Frontal cortex (tissue), 4 donors: Measurements from ENCODE around the gene NDUFA6. TPM values are rescaled to one million over a fixed set of nuclear protein-coding genes. Genes with fewer than 3 reads are reported as not detected.
"Not testable (repeated sequence)": the region's sequence is repeated elsewhere in the genome, so short reads cannot be mapped to it uniquely, and the experiment has no call there.

Experiments
- DNase-seq, 2 donors: peaks; one replicate each; pipeline ENCODE4 v3.0.0; 2012; ENCODE audit warnings: low spot score in 2 of 2
- FAIRE-seq: peaks from 2 replicates; lab custom pipeline; 2012; peaks lifted over from hg19 to GRCh38; lab: Jason Lieb, UNC
- total RNA-seq: library from RNA; depleted of rRNA; stranded (reverse); fragments of >200 nt; gene quantifications from one replicate; pipeline ENCODE4 v1.2.3, GENCODE V29; 2014
- donor health status: control.
- donor health status: control.
- donor health status: control.

Gene NDUFA6
- 57.1 TPM for total RNA-seq

DNA sequence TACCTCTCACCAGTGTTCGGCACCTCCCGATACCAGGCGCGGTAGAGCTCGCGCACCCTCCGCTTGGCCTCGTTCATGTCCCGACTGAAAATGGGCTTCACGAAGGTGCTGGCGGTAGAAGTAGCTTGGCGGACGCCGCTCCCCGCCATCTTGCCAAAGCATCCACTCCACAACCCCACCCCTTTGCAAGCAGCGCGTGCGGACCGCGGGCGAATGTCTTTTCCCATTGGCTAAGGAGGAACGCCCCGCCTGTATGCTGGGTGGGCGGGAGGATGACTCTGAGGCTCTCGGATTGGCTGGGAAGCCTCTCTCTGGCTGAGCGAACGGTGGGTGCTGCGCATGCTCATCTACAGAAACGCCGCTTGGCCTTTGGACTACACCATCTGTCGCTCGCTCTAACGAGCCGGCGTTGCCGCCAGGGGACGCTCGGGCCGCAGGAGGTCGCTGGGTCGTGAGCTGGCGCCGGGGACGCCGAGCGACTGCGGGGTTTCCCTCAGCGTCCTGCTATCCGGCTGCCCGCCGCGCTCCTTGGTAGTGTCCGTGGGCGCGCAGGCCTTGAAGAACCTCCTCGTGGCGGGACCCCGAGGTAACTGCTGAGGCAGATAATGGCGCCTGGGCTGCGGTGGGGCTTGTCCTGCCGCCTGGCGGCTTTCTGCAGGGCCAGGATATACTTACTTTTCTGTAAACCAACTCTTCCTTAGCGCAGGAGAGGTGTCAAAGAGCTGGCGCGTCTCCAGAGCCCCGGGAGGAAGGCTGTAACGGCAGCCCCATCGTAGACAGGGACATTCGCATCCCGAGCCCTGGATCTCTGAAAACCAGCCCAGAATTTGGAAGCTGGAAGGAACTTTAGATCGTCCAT, at the start of gene NDUFA6:
Gene NDUFA6, minus strand, starts transcription at position 177 of the 859 bp plus-strand sequence. Its CDS starts 28 bp downstream, at position 149.
- peak; percentile 93 to 97 for DNase-seq
- FAIRE-seq: peak; percentile 93

DNA sequence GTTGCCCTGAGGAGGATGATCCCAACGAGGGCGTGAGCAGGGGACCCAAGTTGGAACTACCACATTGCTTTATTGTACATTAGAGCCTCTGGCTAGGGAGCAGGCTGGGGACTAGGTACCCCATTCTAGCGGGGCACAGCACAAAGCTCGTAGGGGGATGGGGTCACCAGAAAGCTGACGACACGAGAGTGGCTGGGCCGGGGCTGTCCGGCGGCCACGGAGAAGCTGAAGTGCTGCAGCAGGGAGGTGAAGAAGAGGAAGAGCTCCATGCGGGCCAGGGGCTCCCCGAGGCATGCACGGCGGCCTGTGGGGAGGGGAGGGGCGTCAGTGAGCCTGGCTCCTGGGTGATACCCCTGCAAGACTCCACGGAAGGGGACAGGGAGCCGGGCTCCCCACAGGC, 49.6 kb upstream of the NDUFA6 start:
- not testable (repeated sequence) for FAIRE-seq, DNase-seq

DNA sequence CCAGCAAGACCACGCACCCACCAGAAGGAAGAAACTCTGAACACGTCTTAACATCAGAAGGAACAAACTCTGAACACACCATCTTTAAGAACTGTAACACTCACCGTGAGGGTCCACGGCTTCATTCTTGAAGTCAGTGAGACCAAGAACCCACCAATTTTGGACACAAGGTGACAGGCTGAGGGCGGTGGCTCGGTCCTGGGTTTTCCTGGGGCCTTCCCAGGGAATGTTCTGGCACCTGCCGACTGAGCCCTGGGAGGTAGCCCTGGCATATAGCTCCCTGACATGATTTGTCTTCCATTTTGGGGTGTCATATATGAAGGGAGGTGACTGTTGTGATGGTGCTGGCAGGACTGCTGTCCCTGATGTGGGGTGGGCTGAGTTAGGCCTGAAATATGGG, 48.9 kb upstream of the NDUFA6 start:
- FAIRE-seq: not testable (repeated sequence)

DNA sequence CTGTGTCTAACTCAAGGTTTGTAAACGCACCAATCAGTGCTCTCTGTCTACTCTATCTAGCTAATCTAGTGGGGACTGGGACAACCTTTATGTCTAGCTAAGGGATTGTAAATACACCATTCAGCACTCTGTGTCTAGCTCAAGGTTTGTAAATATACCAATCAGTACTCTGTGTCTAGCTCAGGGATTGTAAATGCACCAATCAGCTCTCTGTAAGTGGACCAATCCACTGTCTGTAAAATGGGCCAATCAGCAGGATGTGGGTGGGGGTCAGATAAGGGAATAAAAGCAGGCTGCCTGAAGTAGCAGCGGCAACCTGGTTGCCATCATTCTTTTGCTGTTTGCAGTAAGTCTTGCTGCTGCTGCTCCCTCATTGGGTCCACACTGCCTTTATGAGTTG, 48.4 kb upstream of the NDUFA6 start:
- DNase-seq: no peak
- no peak for FAIRE-seq

More for the DNA sequence above, 48.9 kb upstream of the NDUFA6 start:
- DNase-seq: not testable (repeated sequence)

DNA sequence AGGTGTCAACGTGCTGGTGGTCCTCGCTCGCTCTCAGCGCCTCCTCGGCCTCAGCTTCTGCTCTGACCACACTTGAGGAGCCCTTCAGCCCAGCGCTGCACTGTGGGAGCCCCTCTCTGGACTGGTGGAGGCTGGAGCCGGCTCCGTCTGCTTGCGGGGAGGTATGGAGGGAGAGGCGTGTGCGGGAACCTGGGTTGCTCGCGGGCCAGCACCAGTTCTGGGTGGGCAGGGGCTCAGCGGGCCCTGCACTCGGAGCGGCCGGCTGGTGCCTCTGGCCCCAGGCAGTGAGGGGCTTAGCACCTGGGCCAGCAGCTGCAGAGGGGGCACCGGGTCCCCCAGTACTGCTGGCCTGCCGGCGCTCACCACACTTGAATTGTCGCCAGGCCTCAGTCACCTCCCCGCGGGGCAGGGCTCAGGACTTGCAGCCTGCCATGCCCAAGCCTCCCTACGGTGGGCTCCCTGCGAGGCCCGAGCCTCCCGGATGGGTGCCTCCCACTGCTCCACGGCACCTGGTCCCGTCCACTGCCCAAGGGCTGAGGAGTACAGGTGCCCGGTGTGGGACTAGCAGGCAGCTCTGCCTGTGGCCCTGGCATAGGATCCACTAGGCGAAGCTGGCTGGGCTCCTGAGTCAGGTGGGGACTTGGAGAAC, 47.7 kb upstream of the NDUFA6 start:
- no peak for DNase-seq
- FAIRE-seq: no peak

DNA sequence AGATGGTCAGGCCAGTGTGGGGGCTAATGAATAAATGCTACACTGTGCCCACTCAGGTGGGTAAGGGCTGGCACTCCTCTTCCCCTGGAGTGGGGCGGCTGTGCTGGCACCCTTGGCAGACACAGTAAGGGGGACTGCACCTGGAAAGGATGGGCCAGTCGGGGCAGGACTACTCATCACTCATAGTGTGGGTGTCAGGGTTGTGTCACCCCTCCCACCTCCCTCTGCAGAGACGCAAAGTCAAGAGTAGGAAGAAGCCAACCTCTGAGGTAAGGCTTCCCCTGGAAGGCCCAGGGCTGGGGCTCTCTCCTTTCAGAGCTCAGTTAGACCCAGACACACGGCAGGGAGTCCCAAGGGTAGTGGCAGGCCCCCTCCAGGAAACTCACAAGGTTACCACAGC, 45.1 kb upstream of the NDUFA6 start:
- DNase-seq, FAIRE-seq: not testable (repeated sequence)

DNA sequence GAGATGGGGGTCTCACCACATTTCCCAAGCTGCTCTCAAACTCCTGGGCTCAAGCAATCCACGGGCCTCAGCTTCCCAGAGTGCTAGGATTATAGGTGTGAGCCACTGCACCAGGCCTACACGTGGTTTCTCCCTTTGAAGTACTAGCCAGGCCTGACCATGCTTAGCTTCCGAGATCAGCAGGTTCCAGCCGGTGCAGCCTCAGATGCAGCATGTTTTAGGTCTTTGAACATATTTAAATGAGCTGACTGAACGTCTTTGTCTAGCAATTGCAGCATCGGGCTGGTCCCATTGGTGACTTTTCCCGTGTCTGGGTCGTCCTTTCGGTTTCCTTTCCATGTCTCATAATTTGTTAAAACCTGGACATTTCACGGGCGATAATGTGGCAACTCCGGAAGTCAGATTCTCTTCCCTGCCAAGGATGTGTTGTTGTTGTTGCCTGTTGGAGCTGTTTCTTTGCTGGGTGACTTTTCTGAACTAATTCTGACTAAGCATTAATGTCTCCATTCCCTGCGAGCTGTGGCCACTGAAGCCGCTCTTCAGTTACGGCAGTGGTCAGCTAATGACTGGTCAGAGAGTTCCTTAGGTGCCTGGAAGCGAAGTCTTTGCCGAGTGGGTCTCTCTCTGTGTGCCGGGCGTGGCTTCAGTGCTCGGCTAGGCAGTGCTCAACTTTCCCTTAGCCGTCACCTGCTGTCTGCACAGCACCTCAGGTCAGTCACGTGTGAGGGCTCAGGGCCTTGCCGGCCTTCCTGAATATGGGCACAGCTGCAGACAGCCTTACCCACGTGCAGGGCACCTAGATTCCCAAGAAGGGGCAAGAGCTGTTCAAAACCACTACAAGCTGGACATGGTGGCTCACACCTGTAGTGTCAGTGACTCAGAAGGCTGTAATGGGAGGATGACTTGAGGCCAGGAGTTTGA, 43.8 kb upstream of the NDUFA6 start:
- FAIRE-seq: no peak

DNA sequence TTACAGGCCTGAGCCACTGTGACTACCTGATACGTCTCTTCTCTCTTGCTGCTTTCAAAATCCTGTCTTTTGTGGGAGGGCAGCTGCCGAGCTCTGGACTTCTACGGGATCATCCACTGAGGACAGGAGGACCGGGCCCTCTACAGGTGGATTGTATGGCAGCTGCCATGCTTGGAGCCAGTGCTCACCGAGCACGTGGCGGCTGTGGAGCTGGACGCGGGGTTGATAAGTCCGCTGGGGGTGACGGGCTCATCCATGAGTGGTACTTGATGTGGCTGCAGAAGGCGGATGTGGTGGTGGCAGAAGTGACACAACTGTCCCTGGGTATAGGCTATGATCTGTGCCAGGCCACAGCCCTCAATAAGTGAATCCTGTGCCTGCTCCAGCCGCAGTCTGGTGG, 41.9 kb upstream of the NDUFA6 start:
- no peak for DNase-seq
- FAIRE-seq: no peak

More for the DNA sequence above, 43.8 kb upstream of the NDUFA6 start:
- DNase-seq: no peak

DNA sequence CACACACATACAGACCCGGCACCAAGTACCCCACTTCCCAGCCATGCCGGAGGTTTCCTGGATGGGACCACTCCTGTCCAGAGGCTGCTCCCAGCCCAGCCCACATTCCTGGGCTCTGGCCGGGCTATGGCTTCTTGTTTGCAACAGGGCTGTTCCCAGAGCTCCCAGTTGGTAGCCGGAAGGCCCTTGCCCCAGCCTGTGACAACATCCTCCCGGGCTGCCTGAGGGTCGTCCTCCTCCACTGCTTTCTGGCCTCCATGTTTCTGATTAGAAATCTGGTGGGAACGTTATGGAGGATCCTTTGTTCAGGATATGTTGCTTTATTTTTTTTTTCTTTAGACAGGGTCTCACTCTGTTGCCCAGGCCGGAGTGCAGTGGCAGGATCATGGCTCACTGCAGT, 41.0 kb upstream of the NDUFA6 start:
- FAIRE-seq (no peak), DNase-seq (peak in 1 of 2 donors; percentile 33)

DNA sequence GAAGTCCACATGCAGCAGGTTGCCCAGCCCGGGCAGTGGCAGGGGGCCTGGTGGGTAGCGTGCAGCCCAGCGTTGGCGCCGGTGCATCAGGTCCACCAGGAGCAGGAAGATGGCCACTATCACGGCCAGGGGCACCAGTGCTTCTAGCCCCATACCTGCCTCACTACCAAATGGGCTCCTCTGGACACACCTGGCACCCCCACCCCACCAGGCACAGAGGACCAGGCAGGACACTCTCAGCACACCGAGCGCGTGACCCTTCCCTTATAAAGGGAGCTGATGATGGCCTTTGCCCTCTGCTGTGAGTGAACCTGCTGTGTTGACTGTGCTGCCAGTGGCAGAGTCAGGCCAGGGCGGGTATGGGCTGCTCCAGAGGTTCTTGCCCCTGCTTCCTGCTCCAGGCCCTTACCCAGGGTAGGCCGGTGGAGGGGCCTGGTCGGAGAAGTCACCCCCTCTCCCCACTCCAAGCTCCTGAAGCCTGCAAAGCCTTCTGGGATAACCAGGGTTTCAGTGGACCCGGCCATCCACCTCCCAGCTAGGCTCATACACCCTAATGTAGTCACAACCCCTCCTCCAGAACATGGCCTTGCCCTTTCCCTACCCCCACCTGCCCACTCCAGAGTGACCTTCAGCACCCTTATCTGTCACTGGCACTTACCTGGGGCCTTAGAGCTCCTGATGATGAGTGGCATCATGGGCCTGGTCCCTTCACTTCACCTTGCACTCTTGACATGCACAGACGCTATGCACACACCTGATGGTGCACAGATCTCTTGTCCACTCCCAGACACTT, 40.3 kb upstream of the NDUFA6 start, which contains the start of gene CYP2D6:
Gene CYP2D6, minus strand, starts transcription at position 172 of the 793 bp plus-strand sequence. Its CDS starts 19 bp downstream, at position 153.
- FAIRE-seq: not testable (repeated sequence)

DNA sequence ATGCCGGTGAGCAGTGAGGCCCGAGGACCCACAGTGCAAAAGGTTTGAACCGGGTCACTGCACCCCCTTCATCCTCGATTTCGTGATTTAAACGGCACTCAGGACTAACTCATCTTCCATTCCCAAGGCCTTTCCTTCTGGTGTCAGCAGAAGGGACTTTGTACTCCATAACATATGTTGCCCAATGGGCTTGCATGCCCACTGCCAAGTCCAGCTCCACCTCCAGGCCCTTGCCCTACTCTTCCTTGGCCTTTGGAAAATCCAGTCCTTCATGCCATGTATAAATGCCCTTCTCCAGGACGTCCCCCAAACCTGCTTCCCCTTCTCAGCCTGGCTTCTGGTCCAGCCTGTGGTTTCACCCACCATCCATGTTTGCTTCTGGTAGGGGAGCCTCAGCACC, 39.6 kb upstream of the NDUFA6 start:
- DNase-seq, FAIRE-seq: not testable (repeated sequence)

More for the DNA sequence above, 40.3 kb upstream of the NDUFA6 start, which contains the start of gene CYP2D6:
- not testable (repeated sequence) for DNase-seq

DNA sequence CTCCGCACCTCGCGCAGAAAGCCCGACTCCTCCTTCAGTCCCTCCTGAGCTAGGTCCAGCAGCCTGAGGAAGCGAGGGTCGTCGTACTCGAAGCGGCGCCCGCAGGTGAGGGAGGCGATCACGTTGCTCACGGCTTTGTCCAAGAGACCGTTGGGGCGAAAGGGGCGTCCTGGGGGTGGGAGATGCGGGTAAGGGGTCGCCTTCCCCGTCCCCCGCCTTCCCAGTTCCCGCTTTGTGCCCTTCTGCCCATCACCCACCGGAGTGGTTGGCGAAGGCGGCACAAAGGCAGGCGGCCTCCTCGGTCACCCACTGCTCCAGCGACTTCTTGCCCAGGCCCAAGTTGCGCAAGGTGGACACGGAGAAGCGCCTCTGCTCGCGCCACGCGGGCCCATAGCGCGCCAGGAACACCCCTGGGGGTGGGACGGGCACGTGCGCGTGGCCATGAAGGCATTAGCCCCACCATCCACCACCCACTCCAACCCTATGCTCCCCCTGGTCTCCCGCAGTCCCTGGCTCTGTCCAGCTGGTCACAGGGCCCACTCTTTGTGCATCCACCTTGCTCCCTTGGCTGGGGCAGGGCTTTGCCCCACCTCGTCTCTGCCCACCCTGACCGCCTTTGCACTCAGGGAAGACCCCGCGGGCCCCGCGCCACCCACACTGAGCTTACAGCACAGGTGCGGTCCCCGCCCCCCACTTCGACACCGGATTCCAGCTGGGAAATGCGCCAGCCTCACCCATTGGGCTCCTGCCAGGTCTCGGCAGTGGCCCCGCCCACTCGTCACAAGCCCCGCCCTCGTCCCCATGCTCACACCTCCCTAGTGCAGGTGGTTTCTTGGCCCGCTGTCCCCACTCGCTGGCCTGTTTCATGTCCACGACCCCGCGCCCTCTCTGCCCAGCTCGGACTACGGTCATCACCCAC, 38.5 kb upstream of the NDUFA6 start:
- peak in 1 of 2 donors; percentile 58 for DNase-seq
- FAIRE-seq: not testable (repeated sequence)

DNA sequence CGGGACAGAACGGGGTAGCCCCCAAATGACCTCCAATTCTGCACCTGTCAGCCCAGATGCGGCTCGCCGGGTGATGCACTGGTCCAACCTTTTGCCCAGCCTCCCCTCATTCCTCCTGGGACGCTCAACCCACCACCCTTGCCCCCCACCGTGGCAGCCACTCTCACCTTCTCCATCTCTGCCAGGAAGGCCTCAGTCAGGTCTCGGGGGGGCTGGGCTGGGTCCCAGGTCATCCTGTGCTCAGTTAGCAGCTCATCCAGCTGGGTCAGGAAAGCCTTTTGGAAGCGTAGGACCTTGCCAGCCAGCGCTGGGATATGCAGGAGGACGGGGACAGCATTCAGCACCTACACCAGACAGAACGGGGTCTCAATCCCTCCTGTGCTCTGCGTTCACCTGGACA, 37.4 kb upstream of the NDUFA6 start:
- not testable (repeated sequence) for FAIRE-seq, DNase-seq

DNA sequence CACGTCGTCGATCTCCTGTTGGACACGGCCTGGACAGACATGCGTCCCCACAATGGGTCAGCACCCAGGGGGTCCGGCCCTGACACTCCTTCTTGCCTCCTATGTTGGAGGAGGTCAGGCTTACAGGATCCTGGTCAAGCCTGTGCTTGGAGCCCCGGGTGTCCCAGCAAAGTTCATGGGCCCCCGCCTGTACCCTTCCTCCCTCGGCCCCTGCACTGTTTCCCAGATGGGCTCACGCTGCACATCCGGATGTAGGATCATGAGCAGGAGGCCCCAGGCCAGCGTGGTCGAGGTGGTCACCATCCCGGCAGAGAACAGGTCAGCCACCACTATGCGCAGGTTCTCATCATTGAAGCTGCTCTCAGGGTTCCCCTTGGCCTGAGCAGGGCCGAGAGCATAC, 37.0 kb upstream of the NDUFA6 start:
- FAIRE-seq: no peak
- no peak for DNase-seq

DNA sequence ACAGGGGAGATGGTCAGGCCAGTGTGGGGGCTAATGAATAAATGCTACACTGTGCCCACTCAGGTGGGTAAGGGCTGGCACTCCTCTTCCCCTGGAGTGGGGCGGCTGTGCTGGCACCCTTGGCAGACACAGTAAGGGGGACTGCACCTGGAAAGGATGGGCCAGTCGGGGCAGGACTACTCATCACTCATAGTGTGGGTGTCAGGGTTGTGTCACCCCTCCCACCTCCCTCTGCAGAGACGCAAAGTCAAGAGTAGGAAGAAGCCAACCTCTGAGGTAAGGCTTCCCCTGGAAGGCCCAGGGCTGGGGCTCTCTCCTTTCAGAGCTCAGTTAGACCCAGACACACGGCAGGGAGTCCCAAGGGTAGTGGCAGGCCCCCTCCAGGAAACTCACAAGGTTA, 33.0 kb upstream of the NDUFA6 start:
- FAIRE-seq: not testable (repeated sequence)

DNA sequence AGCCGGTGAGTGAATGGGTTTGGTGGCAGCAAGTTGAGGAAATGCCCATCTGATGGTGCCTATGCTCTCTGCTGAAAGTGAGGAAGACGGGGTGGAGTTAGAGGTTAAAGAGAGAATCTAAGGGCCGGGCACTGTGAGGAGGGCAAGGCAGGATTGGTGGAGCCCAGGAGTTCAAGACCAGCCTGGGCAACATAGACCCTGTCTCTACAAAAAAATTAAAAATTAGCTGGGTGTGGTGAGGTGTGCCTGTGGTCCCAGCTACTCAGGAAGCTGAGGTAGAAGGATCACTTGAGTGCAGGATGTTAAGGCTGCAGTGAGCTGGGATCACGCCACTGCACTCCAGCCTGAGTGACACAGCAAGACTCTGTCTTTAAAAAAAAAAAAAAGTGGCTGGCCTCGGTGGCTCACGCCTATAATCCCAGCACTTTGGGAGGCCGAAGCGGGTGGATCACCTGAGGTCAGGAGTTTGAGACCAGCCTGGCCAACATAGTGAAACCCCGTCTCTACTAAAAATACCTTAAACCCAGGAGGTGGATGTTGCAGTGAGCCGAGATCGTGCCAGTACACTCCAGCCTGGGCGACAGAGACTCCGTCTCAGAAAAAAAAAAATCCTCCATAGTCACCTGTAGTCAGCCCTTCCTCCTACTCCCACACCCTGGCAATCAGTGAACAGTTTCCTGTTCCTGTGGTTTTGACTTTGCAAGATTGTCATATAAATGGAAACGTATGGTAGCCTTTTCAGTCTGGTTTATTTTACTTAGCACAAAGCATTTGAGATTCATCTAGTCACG, 29.9 kb upstream of the NDUFA6 start:
- not testable (repeated sequence) for FAIRE-seq, DNase-seq

More for the DNA sequence above, 33.0 kb upstream of the NDUFA6 start:
- not testable (repeated sequence) for DNase-seq

DNA sequence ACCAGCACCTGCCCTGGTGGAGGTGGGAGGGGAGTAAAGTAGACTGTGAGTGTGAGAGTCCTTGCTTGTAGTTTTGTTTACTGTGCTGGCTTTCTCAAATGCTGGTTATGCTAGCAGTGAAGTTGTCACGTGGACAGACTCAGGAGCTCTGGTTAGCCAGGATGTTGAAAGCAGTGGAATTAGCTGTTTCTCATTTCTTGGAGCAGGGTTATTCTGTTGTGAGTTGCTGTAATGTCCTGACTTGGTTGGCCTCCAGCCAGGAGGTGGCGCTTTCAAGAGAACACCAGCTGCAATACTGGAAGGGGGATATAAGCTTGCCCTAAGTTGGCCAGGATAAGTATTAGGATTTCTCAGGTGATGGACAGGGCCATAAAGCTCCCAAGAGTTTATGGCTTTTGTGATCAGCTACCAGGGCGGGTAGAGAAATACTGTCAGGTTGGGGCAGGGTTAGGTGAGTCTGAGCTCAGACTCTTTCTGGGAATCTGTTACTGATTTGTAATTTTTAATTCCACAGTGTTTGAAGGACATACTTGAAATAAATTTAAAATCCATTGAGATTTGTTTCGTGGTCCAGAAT, 26.4 kb upstream of the NDUFA6 start:
- FAIRE-seq (no peak), DNase-seq (no peak)
